ENCODE results near the gene FBXL13. TPM values are rescaled to one million over a fixed set of nuclear protein-coding genes. Genes with fewer than 3 reads are reported as not detected.

FBXL13 gene
- total RNA-seq, 2 experiments from 2014 or later: 1.6 to 2.0 TPM

GRCh38 chr7:102859799-102860125 is 214.8 kb downstream of the FBXL13 start:
- Histone ChIP-seq H4K20me1 (ENCODE audit: insufficient read depth, low read length) (no peaks in the 10 kb centered on the region), H3K36me3 (ENCODE audit: insufficient read depth, low read length) (no peaks in the 10 kb centered on the region), H3K4me2 (ENCODE audit: low read length) (no peak overlapping the region), H3K79me2 (ENCODE audit: insufficient read depth, low read depth, low read length) (no peaks in the 10 kb centered on the region), H2AFZ (ENCODE audit: low read length) (no peak overlapping the region), H3K4me3 (ENCODE audit: low read depth, low read length, poor library complexity, severe bottlenecking) (no peak overlapping the region), H3K9me2 (ENCODE audit: insufficient read depth, low read length) (no peaks in the 10 kb centered on the region), H3K9me3 (ENCODE audit: low read length) (no peaks in the 10 kb centered on the region), H3K4me1 (ENCODE audit: insufficient read depth, low read length, poor library complexity, severe bottlenecking) (no peaks in the 10 kb centered on the region), H3K27ac (ENCODE audit: low read depth, low read length, poor library complexity, severe bottlenecking) (no peak overlapping the region)
- DNase-seq (ENCODE audit: low spot score): no peak
- TF ChIP-seq EZH2phosphoT487 (IDR thresholded peaks at IDR 0.05; ENCODE audit: borderline replicate concordance, low read depth, low read length): no peak
- no peak for TF ChIP-seq CTCF (conservative IDR thresholded peaks at IDR 0.05; ENCODE audit: low read length)
- ChIA-PET CTCF (ENCODE audit: unreplicated experiment) (no interaction called here), POLR2A (no interaction called here)
- BruUV-seq (replicated peaks): no TSS peak
- intact Hi-C loops (cut with micrococcal nuclease; ENCODE audit: unreplicated experiment): no loop called here

GRCh38 chr7:102859084-102859798 is 215.4 kb downstream of the FBXL13 start:
- Histone ChIP-seq H4K20me1 (ENCODE audit: insufficient read depth, low read length) (no peaks in the 10 kb centered on the region), H3K79me2 (ENCODE audit: insufficient read depth, low read depth, low read length) (no peaks in the 10 kb centered on the region), H3K4me2 (ENCODE audit: low read length) (no peak overlapping the region), H3K27ac (ENCODE audit: low read depth, low read length, poor library complexity, severe bottlenecking) (no peak overlapping the region), H3K4me1 (ENCODE audit: insufficient read depth, low read length, poor library complexity, severe bottlenecking) (no peaks in the 10 kb centered on the region), H3K36me3 (ENCODE audit: insufficient read depth, low read length) (no peaks in the 10 kb centered on the region), H3K9me2 (ENCODE audit: insufficient read depth, low read length) (no peaks in the 10 kb centered on the region), H3K9me3 (ENCODE audit: low read length) (no peaks in the 10 kb centered on the region), H2AFZ (ENCODE audit: low read length) (no peak overlapping the region), H3K4me3 (ENCODE audit: low read depth, low read length, poor library complexity, severe bottlenecking) (no peak overlapping the region)
- ChIA-PET CTCF (ENCODE audit: unreplicated experiment) (no interaction called here), POLR2A (no interaction called here)
- BruUV-seq (replicated peaks): no TSS peak
- intact Hi-C loops (cut with micrococcal nuclease; ENCODE audit: unreplicated experiment): no loop called here
- no peak for TF ChIP-seq CTCF (conservative IDR thresholded peaks at IDR 0.05; ENCODE audit: low read length)
- TF ChIP-seq EZH2phosphoT487 (IDR thresholded peaks at IDR 0.05; ENCODE audit: borderline replicate concordance, low read depth, low read length): no peak
- no peak for DNase-seq (ENCODE audit: low spot score)

- H3K4me2 ChIP-seq (ENCODE audit: low read length): no peak overlapping the region
- H4K20me1 ChIP-seq (ENCODE audit: insufficient read depth, low read length): no peaks in the 10 kb centered on the region
- H2AFZ ChIP-seq (ENCODE audit: low read length): no peak overlapping the region
- H3K4me3 ChIP-seq (ENCODE audit: low read depth, low read length, poor library complexity, severe bottlenecking): no peak overlapping the region
- no peaks in the 10 kb centered on the region for H3K9me3 ChIP-seq (ENCODE audit: low read length)
- H3K79me2 ChIP-seq (ENCODE audit: insufficient read depth, low read depth, low read length): no peaks in the 10 kb centered on the region
- BruUV-seq (replicated peaks): no TSS peak
- CTCF ChIA-PET (ENCODE audit: unreplicated experiment): no interaction called here
- no peaks in the 10 kb centered on the region for H3K4me1 ChIP-seq (ENCODE audit: insufficient read depth, low read length, poor library complexity, severe bottlenecking)
- intact Hi-C loops (cut with micrococcal nuclease; ENCODE audit: unreplicated experiment): no loop called here
- TF ChIP-seq EZH2phosphoT487 (IDR thresholded peaks at IDR 0.05; ENCODE audit: borderline replicate concordance, low read depth, low read length) (no peak), CTCF (conservative IDR thresholded peaks at IDR 0.05; ENCODE audit: low read length) (no peak)
- DNase-seq (ENCODE audit: low spot score): no peak
- POLR2A ChIA-PET: no interaction called here
- H3K27ac ChIP-seq (ENCODE audit: low read depth, low read length, poor library complexity, severe bottlenecking): no peak overlapping the region
- H3K36me3 ChIP-seq (ENCODE audit: insufficient read depth, low read length): no peaks in the 10 kb centered on the region
- H3K9me2 ChIP-seq (ENCODE audit: insufficient read depth, low read length): no peaks in the 10 kb centered on the region
These were observed 218.6 kb downstream of the FBXL13 start for GRCh38 chr7:102856036-102856435.

Measured in OCI-LY7 (cell line).